Lung (tissue), 12 donors: ENCODE data around the gene HMHB1. TPM values are rescaled to one million over a fixed set of nuclear protein-coding genes. Genes with fewer than 3 reads are reported as not detected.

ENCODE experiments used
- ATAC-seq: fragments of 200-7000 bp; cut with Tn5 transposase; one replicate; pipeline ENCODE4 v1.9.1; 2020; ENCODE audit warnings: moderate number of reproducible peaks; ENCODE audit not compliant: insufficient read depth, low FRiP score
- DNase-seq, 3 donors: peaks; one replicate each; pipeline ENCODE4 v3.0.0-alpha.2; 2013 to 2017
- H3K27ac ChIP-seq, 2 donors: one replicate each; pipeline ENCODE4 v1.5.1; 2013; ENCODE audit warnings: mild to moderate bottlenecking in 2 of 2, moderate library complexity in 2 of 2, control low read depth in 1 of 2, inconsistent platforms in 1 of 2, low read depth in 1 of 2, low read length in 1 of 2
- H3K27me3 ChIP-seq, 3 donors: one replicate each; pipeline ENCODE4 v1.5.1; 2013; ENCODE audit warnings: low read length in 2 of 3; ENCODE audit not compliant: control insufficient read depth in 3 of 3, insufficient read depth in 3 of 3
- H3K36me3 ChIP-seq, 4 donors: one replicate each; pipeline ENCODE4 v1.5.1; 2013; ENCODE audit warnings: low read length in 4 of 4, mild to moderate bottlenecking in 1 of 4, moderate library complexity in 1 of 4; ENCODE audit not compliant: control insufficient read depth in 4 of 4, insufficient read depth in 4 of 4
- H3K4me1 ChIP-seq, 5 donors: one replicate each; pipeline ENCODE4 v1.5.1; 2013; ENCODE audit warnings: low read length in 5 of 5, mild to moderate bottlenecking in 2 of 5, moderate library complexity in 1 of 5; ENCODE audit not compliant: control insufficient read depth in 5 of 5, insufficient read depth in 5 of 5
- H3K4me3 ChIP-seq: one replicate; pipeline ENCODE4 v1.5.1; 2013; ENCODE audit warnings: mild to moderate bottlenecking, control low read depth, moderate library complexity
- H3K9ac ChIP-seq, 2 donors: one replicate each; pipeline ENCODE4 v1.5.1; 2013; ENCODE audit warnings: low read length in 2 of 2, control low read depth in 1 of 2; ENCODE audit not compliant: insufficient read depth in 1 of 2
- H3K9me3 ChIP-seq, 4 donors: one replicate each; pipeline ENCODE4 v1.5.1; 2013; ENCODE audit warnings: low read length in 3 of 4, mild to moderate bottlenecking in 1 of 4, moderate library complexity in 1 of 4; ENCODE audit not compliant: control insufficient read depth in 4 of 4, insufficient read depth in 3 of 4
- CTCF ChIP-seq: IDR thresholded peaks from 2 replicates; pipeline ENCODE4 v1.5.1; 2012; ENCODE audit warnings: mild to moderate bottlenecking; ENCODE audit errors: control extremely low read depth, extremely low read depth
- WGBS, 2 donors: extraction: QIAGEN DNeasy Blood & Tissue Kit; methylation state at CpG; one replicate each; pipeline ENCODE4 v1.1.7; 2013; 5-methylcytosine and 5-hydroxymethylcytosine counted together
- polyA plus RNA-seq, 2 donors: library from polyadenylated mRNA; stranded (reverse); fragments of 200-250 nt; gene quantifications; one replicate each; pipeline ENCODE4 v1.2.1, GENCODE V29; 2013
- total RNA-seq, 2 donors: library from RNA; depleted of rRNA in 1 of 2; stranded (reverse); fragments of >200 nt in 1 of 2; gene quantifications; one replicate each; pipeline ENCODE4 v1.2.1, GENCODE V29; 2014 to 2021
- donor health status: control.
- donor health status: control.
- donor health status: Bipolar disorder and iron deficiency.
- donor health status: healthy.
- donor health status: DM: yes; HTN: yes; CAD: no.

Gene HMHB1
- total and polyA plus RNA-seq, 4 donors = not detected

- Histone ChIP-seq H3K9me3 (no peaks in the 10 kb centered on the region), H3K27me3 (no peaks in the 10 kb centered on the region), H3K27ac (no peak overlapping the region), H3K36me3 (no peaks in the 10 kb centered on the region), H3K4me3 (no peak overlapping the region), H3K4me1 (peaks cover 0 to 24% (median 0%) of the 10 kb centered on the region in 5 donors), H3K9ac (no peak overlapping the region)
- WGBS, 2 donors = 59 to 70% methylated on average over 2 of the region's 2 CpGs
- no peak for DNase-seq
- TF ChIP-seq CTCF = no peak
- ATAC-seq = no peak
These were observed 40.4 kb upstream of the HMHB1 start for GRCh38 chr5:143771602-143772001.

GRCh38 chr5:143772621-143773020, 39.3 kb upstream of the HMHB1 start:
- Histone ChIP-seq H3K9me3 (no peaks in the 10 kb centered on the region), H3K9ac (no peak overlapping the region), H3K27me3 (no peaks in the 10 kb centered on the region), H3K4me1 (peaks cover 0 to 24% (median 0%) of the 10 kb centered on the region in 5 donors), H3K27ac (no peak overlapping the region), H3K4me3 (no peak overlapping the region), H3K36me3 (no peaks in the 10 kb centered on the region)
- no peak for TF ChIP-seq CTCF
- ATAC-seq (no peak), DNase-seq (no peak)
- WGBS, 2 donors = 69 to 70% methylated on average over 1 of the region's 1 CpG

- no peak for ATAC-seq
- WGBS, 2 donors = 48 to 68% methylated on average over 2 of the region's 2 CpGs
- peaks cover 0 to 4% (median 0%) of the 10 kb centered on the region in 4 donors for H3K9me3 ChIP-seq
- H3K4me3 ChIP-seq = no peak overlapping the region
- H3K27me3 ChIP-seq = no peaks in the 10 kb centered on the region
- H3K9ac ChIP-seq = no peak overlapping the region
- no peak for TF ChIP-seq CTCF
- no peaks in the 10 kb centered on the region for H3K36me3 ChIP-seq
- no peak for DNase-seq
- no peak overlapping the region for H3K27ac ChIP-seq
- H3K4me1 ChIP-seq = peaks cover 0 to 12% (median 0%) of the 10 kb centered on the region in 5 donors
These were observed 36.7 kb upstream of the HMHB1 start for GRCh38 chr5:143775258-143775657.

- no peaks in the 10 kb centered on the region for H3K27me3 ChIP-seq
- no peak for TF ChIP-seq CTCF
These were observed 35.0 kb upstream of the HMHB1 start for GRCh38 chr5:143776951-143777350.

More at GRCh38 chr5:143776951-143777350, 35.0 kb upstream of the HMHB1 start:
- H3K36me3 ChIP-seq = no peaks in the 10 kb centered on the region
- no peak overlapping the region for H3K27ac ChIP-seq
- DNase-seq = no peak
- 83 to 85% methylated on average over 4 of the region's 4 CpGs for WGBS, 2 donors
- H3K9me3 ChIP-seq = peaks cover 0 to 4% (median 0%) of the 10 kb centered on the region in 4 donors
- H3K4me1 ChIP-seq = peaks cover 0 to 2% (median 0%) of the 10 kb centered on the region in 5 donors
- H3K9ac ChIP-seq = no peak overlapping the region
- no peak for ATAC-seq
- no peak overlapping the region for H3K4me3 ChIP-seq
